Endothelial cell (in vitro differentiated cells): Measurements from ENCODE around the gene CCDC68. TPM values are rescaled to one million over a fixed set of nuclear protein-coding genes. Genes with fewer than 3 reads are reported as not detected.

ENCODE experiments used
- DNase-seq: peaks from one replicate; pipeline ENCODE4 v3.0.0; 2021; ENCODE audit warnings: low spot score
- H3K27ac Mint-ChIP-seq: one replicate; pipeline ENCODE4 v1.8.0; 2021; ENCODE audit warnings: mixed read lengths, inconsistent platforms; ENCODE audit not compliant: unreplicated experiment
- H3K27me3 Mint-ChIP-seq: one replicate; pipeline ENCODE4 v1.8.0; 2021; ENCODE audit warnings: mild to moderate bottlenecking, moderate library complexity, mixed read lengths, inconsistent platforms; ENCODE audit not compliant: unreplicated experiment
- H3K36me3 Mint-ChIP-seq: one replicate; pipeline ENCODE4 v1.8.0; 2021; ENCODE audit warnings: mild to moderate bottlenecking, low read depth, mixed read lengths, inconsistent platforms; ENCODE audit not compliant: unreplicated experiment
- H3K4me1 Mint-ChIP-seq: one replicate; pipeline ENCODE4 v1.8.0; 2021; ENCODE audit warnings: mild to moderate bottlenecking, mixed read lengths, inconsistent platforms; ENCODE audit not compliant: unreplicated experiment
- H3K4me3 Mint-ChIP-seq: one replicate; pipeline ENCODE4 v1.8.0; 2021; ENCODE audit warnings: mild to moderate bottlenecking, mixed read lengths, inconsistent platforms; ENCODE audit not compliant: unreplicated experiment
- H3K9me3 Mint-ChIP-seq: one replicate; pipeline ENCODE4 v1.8.0; 2021; ENCODE audit warnings: mixed read lengths, inconsistent platforms; ENCODE audit not compliant: unreplicated experiment
- total RNA-seq: library from RNA; stranded (reverse); fragmentation: NEBNext Ultra II Directional; extraction: Animal tissue kit (Norgen Biotek cat#: 25700); gene quantifications from one replicate; pipeline ENCODE4 v1.2.1, GENCODE V29; 2021; ENCODE audit not compliant: unreplicated experiment
- TF ChIP-seq, protein P1 (sequence below): fragments of 200-600 bp; sonication (generic); IDR thresholded peaks from one replicate; pipeline ENCODE4 v1.5.0; 2021; ENCODE audit warnings: antibody characterized with exemption; ENCODE audit not compliant: unreplicated experiment

CCDC68 gene
- total RNA-seq, 1 donor from 2014 or later = 0.87 TPM

DNA sequence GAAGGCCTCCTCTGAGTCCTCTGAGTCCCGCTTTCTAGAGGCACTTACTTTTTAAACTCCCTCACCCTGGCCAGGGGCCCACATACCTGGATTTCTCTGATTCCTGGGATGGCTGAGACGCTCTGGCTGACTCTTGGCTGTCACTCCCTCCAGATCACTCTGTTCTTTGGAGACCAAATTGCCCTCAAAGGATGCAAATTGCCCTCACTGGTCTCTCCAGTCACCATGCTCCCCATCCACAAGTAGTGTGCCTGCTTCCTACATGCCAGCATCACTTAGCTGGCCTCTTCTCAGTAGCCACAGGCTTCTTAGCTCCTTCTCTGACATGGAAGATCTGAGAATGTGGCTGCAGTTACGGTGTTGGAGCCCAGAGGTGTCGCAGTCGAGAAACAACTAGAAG, 41.3 kb upstream of the CCDC68 start:
- TF ChIP-seq, protein P1, sequence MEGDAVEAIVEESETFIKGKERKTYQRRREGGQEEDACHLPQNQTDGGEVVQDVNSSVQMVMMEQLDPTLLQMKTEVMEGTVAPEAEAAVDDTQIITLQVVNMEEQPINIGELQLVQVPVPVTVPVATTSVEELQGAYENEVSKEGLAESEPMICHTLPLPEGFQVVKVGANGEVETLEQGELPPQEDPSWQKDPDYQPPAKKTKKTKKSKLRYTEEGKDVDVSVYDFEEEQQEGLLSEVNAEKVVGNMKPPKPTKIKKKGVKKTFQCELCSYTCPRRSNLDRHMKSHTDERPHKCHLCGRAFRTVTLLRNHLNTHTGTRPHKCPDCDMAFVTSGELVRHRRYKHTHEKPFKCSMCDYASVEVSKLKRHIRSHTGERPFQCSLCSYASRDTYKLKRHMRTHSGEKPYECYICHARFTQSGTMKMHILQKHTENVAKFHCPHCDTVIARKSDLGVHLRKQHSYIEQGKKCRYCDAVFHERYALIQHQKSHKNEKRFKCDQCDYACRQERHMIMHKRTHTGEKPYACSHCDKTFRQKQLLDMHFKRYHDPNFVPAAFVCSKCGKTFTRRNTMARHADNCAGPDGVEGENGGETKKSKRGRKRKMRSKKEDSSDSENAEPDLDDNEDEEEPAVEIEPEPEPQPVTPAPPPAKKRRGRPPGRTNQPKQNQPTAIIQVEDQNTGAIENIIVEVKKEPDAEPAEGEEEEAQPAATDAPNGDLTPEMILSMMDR = no peak
- no peak overlapping the region for H3K27ac Mint-ChIP-seq
- H3K27me3 Mint-ChIP-seq = peaks cover 2% of the 10 kb centered on the region
- no peaks in the 10 kb centered on the region for H3K4me1 Mint-ChIP-seq
- no peaks in the 10 kb centered on the region for H3K36me3 Mint-ChIP-seq
- no peak overlapping the region for H3K4me3 Mint-ChIP-seq
- no peak for DNase-seq
- H3K9me3 Mint-ChIP-seq = no peaks in the 10 kb centered on the region

DNA sequence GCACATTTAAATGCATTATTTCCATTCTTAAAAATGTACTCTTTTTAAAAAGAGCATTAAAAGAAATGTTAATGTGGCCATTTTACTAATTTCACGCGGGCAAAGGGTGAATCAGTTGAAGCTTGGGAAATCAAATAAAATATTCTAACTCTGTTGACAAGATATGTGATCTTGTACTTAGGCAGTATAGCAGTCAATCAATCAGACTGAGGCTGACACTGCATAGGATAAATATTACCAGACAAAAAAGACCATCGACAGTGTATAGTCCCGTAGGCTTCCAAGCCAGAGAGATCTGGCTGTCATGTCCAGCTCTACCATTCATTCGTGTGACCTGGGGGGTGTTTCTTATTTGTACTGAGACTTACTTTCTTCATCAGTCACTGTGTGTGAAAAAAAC, 39.8 kb upstream of the CCDC68 start:
- peaks cover 2% of the 10 kb centered on the region for H3K27me3 Mint-ChIP-seq
- no peaks in the 10 kb centered on the region for H3K9me3 Mint-ChIP-seq
- H3K4me3 Mint-ChIP-seq = no peak overlapping the region
- no peaks in the 10 kb centered on the region for H3K36me3 Mint-ChIP-seq
- no peaks in the 10 kb centered on the region for H3K4me1 Mint-ChIP-seq
- DNase-seq = no peak
- TF ChIP-seq, protein P1 = no peak
- no peak overlapping the region for H3K27ac Mint-ChIP-seq

DNA sequence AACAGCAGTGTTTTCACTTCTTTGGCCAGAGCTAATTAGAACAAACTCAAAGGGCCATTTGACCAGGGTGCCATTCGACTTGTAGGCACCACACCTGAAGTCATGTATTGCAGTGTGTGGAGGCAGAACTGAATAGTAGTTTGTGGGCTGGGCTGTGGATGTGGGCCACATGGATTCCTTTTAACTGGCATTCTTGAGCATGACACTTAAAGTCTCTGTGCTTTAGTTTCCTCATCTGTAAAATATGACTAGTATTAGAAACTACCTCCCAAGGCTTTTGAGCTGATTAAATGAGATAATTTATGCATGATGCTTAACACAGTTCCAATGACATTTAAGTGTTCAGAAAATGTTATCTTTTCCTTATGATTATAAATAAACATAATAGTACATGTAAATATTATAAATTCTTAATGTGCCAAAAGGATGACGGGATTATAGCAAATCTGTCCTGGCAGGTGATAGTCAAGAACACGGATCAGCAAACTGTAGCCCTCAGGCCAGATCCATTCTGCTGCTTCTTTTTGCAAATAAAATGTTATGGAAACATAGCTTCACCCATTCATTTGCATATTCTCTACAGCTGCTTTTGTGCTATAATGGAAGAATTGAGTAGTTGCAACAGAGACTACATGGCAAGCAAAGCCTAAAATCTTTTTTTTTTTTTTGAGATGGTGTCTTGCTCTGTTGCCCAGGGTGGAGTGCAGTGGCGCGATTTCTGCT, 36.3 kb upstream of the CCDC68 start:
- Mint-ChIP-seq H3K27me3 (peaks cover 2% of the 10 kb centered on the region), H3K27ac (no peak overlapping the region)
- no peak for DNase-seq

DNA sequence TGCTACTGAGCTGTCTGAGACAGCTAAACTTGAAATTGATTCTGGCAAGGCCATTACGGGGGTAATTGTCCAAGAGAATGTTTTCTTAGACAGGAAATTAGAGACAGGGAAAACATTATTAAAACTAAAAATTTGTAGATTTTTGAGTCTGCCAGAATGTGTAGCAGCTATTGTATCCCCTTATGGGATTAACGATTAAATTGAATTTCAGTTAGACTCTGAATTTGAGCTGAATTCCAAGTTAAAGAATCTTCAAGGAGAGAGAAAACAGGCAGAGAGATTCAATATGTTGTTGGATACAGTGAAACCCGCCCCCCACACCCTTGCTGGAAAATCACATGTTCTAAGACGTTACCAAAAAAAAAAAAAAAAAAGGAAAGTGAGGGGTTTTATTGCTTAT, 32.7 kb upstream of the CCDC68 start:
- TF ChIP-seq, protein P1 = no peak
- peaks cover 2% of the 10 kb centered on the region for H3K27me3 Mint-ChIP-seq
- no peaks in the 10 kb centered on the region for H3K9me3 Mint-ChIP-seq
- no peak overlapping the region for H3K4me3 Mint-ChIP-seq
- H3K27ac Mint-ChIP-seq = no peak overlapping the region
- no peaks in the 10 kb centered on the region for H3K4me1 Mint-ChIP-seq
- H3K36me3 Mint-ChIP-seq = no peaks in the 10 kb centered on the region
- no peak for DNase-seq

More for the DNA sequence above, 36.3 kb upstream of the CCDC68 start:
- Mint-ChIP-seq H3K9me3 (no peaks in the 10 kb centered on the region), H3K4me3 (no peak overlapping the region), H3K4me1 (no peaks in the 10 kb centered on the region), H3K36me3 (no peaks in the 10 kb centered on the region)
- TF ChIP-seq, protein P1 = no peak

DNA sequence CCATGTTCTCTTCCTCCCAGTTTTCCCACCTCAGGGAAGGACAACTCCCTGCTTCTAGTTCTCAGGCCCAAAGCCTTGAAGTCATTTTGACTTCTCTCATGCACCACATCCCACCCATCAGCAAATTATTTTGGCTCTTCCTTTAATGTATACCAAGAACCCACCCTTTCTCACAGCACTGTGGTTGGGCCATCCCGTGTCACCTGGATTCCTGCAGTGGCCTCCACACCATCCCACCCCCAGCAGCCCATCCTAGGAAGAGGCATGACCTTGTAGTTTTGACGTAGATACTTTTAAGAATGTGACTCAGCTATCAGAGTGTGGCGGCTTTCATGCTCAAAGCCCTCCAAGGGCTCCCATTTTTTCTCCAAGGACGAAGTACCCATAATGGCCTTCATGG, 25.6 kb upstream of the CCDC68 start:
- Mint-ChIP-seq H3K4me3 (no peak overlapping the region), H3K27me3 (peaks cover 1% of the 10 kb centered on the region), H3K27ac (no peak overlapping the region), H3K36me3 (no peaks in the 10 kb centered on the region), H3K4me1 (no peaks in the 10 kb centered on the region), H3K9me3 (no peaks in the 10 kb centered on the region)
- TF ChIP-seq, protein P1 = no peak
- no peak for DNase-seq
